Stimulated activated CD8-positive, alpha-beta memory T cell treated with anti-CD3 and anti-CD28 coated beads, Interleukin-7, amount 100 ng/mL, for 1 hour (primary cell): ENCODE results near the gene SMARCA2.
"Not testable (repeated sequence)": the region's sequence is repeated elsewhere in the genome, so short reads cannot be mapped to it uniquely, and the experiment has no call there.

Experiments
- DNase-seq, 2 donors: peaks; one replicate each; pipeline ENCODE4 v3.0.0-alpha.2; 2020; ENCODE audit warnings: low read depth in 2 of 2

The SMARCA2 gene

GRCh38 chr9:2140600-2141223 lies 125.6 kb downstream of the SMARCA2 start:
- DNase-seq: no peak

- DNase-seq: no peak
These were observed 127.1 kb downstream of the SMARCA2 start for GRCh38 chr9:2142212-2142611.

- DNase-seq: no peak
These were observed 129.5 kb downstream of the SMARCA2 start for GRCh38 chr9:2144619-2145018.

- no peak for DNase-seq
These were observed 130.6 kb downstream of the SMARCA2 start for GRCh38 chr9:2145746-2146145.

GRCh38 chr9:2146700-2147099 lies 131.6 kb downstream of the SMARCA2 start:
- not testable (repeated sequence) for DNase-seq

GRCh38 chr9:2150338-2150737 lies 135.2 kb downstream of the SMARCA2 start:
- DNase-seq: no peak

- no peak for DNase-seq
These were observed 136.0 kb downstream of the SMARCA2 start for GRCh38 chr9:2151171-2151570.

- no peak for DNase-seq
These were observed 138.0 kb downstream of the SMARCA2 start for GRCh38 chr9:2152966-2153629.

GRCh38 chr9:2153630-2154217 lies 138.6 kb downstream of the SMARCA2 start:
- DNase-seq: no peak

- DNase-seq: no peak
These were observed 139.6 kb downstream of the SMARCA2 start for GRCh38 chr9:2154731-2155130.

- DNase-seq: no peak
These were observed 140.8 kb downstream of the SMARCA2 start for GRCh38 chr9:2155966-2156365.

GRCh38 chr9:2157277-2158110 lies 142.3 kb downstream of the SMARCA2 start:
- no peak for DNase-seq

GRCh38 chr9:2158111-2158610 lies 143.0 kb downstream of the SMARCA2 start:
- DNase-seq: no peak

GRCh38 chr9:2158766-2159430 lies 143.8 kb downstream of the SMARCA2 start:
- DNase-seq: no peak

- no peak for DNase-seq
These were observed 144.6 kb downstream of the SMARCA2 start for GRCh38 chr9:2159521-2160454.

- no peak for DNase-seq
These were observed 146.5 kb downstream of the SMARCA2 start for GRCh38 chr9:2161661-2162060.

- no peak for DNase-seq
These were observed 148.2 kb downstream of the SMARCA2 start for GRCh38 chr9:2163231-2163885.

GRCh38 chr9:2164268-2164667 lies 149.1 kb downstream of the SMARCA2 start:
- no peak for DNase-seq

GRCh38 chr9:2166203-2166602 lies 151.1 kb downstream of the SMARCA2 start:
- no peak for DNase-seq

- DNase-seq: no peak
These were observed 153.9 kb downstream of the SMARCA2 start for GRCh38 chr9:2169035-2169434.
